Loucy (cell line): ENCODE results near the gene GNAL.

ENCODE experiments used
- H2AFZ ChIP-seq: fragments of 200-600 bp; sonication (generic); 2 replicates; pipeline ENCODE4 v1.6.0; 2016; ENCODE audit warnings: antibody characterized with exemption, mild to moderate bottlenecking, low read length, moderate library complexity
- H3F3A ChIP-seq: fragments of 200-600 bp; 2 replicates; pipeline ENCODE4 v1.6.0; 2016; ENCODE audit warnings: antibody characterized with exemption, low read depth, mild to moderate bottlenecking
- H3K27me3 ChIP-seq: fragments of 200-600 bp; sonication (generic); 2 replicates; pipeline ENCODE4 v1.6.1; 2014; ENCODE audit warnings: low read length, mild to moderate bottlenecking; ENCODE audit not compliant: insufficient read depth, poor library complexity, severe bottlenecking
- H3K36me3 ChIP-seq: fragments of 200-600 bp; sonication (generic); 2 replicates; pipeline ENCODE4 v1.6.1; 2016; ENCODE audit warnings: low read length; ENCODE audit not compliant: insufficient read depth
- H3K4me1 ChIP-seq: fragments of 200-600 bp; sonication (generic); 2 replicates; pipeline ENCODE4 v1.5.1; 2014; ENCODE audit warnings: low read length, mild to moderate bottlenecking; ENCODE audit not compliant: insufficient read depth, poor library complexity, severe bottlenecking
- H3K4me2 ChIP-seq: fragments of 200-600 bp; sonication (generic); 2 replicates; pipeline ENCODE4 v1.6.0; 2014; ENCODE audit warnings: antibody characterized with exemption, low read length, low read depth, mild to moderate bottlenecking; ENCODE audit not compliant: poor library complexity, severe bottlenecking
- H3K4me3 ChIP-seq: fragments of 200-600 bp; sonication (generic); 2 replicates; pipeline ENCODE4 v1.5.1; 2014; ENCODE audit warnings: low read length, mild to moderate bottlenecking, mixed read lengths; ENCODE audit not compliant: poor library complexity, severe bottlenecking
- H3K79me2 ChIP-seq: fragments of 200-600 bp; sonication (generic); 2 replicates; pipeline ENCODE4 v1.6.1; 2014; ENCODE audit warnings: low read length; ENCODE audit not compliant: insufficient read depth
- H3K9ac ChIP-seq: fragments of 200-600 bp; sonication (generic); 2 replicates; pipeline ENCODE4 v1.6.0; 2014; ENCODE audit warnings: mild to moderate bottlenecking, low read depth, low read length, moderate library complexity; ENCODE audit not compliant: poor library complexity, severe bottlenecking
- H3K9me2 ChIP-seq: fragments of 200-600 bp; sonication (generic); replicated peaks from 2 replicates; pipeline ENCODE4 v1.6.1; 2016; ENCODE audit warnings: low read depth, low read length, mixed read lengths
- H3K9me3 ChIP-seq: fragments of 200-600 bp; sonication (generic); 2 replicates; pipeline ENCODE4 v1.6.1; 2014; ENCODE audit warnings: mild to moderate bottlenecking, antibody characterized with exemption, low read length, low read depth; ENCODE audit not compliant: insufficient read depth
- H4K20me1 ChIP-seq: fragments of 200-600 bp; sonication (generic); 2 replicates; pipeline ENCODE4 v1.6.0; 2014; ENCODE audit warnings: antibody characterized with exemption, low read length, mild to moderate bottlenecking; ENCODE audit not compliant: insufficient read depth, poor library complexity, severe bottlenecking
- CTCF ChIP-seq: fragments of 200-600 bp; sonication (generic); conservative IDR thresholded peaks from 2 replicates; pipeline ENCODE4 v1.5.1; 2014; ENCODE audit warnings: mild to moderate bottlenecking, antibody characterized with exemption, low read length
- EZH2phosphoT487 ChIP-seq: fragments of 200-600 bp; IDR thresholded peaks from 2 replicates; pipeline ENCODE4 v1.6.1; 2018; ENCODE audit warnings: antibody characterized with exemption, mild to moderate bottlenecking, moderate library complexity, borderline replicate concordance

GNAL gene

GRCh38 chr18:11877497-11878135, 188.6 kb downstream of the GNAL start:
- H3K36me3 ChIP-seq: no peaks in the 10 kb centered on the region
- no peaks in the 10 kb centered on the region for H4K20me1 ChIP-seq
- no peak overlapping the region for H2AFZ ChIP-seq
- H3K9ac ChIP-seq: no peak overlapping the region
- H3K9me3 ChIP-seq: no peaks in the 10 kb centered on the region
- no peaks in the 10 kb centered on the region for H3F3A ChIP-seq
- H3K27me3 ChIP-seq: no peaks in the 10 kb centered on the region
- H3K4me1 ChIP-seq: no peaks in the 10 kb centered on the region
- no peak for TF ChIP-seq CTCF
- TF ChIP-seq EZH2phosphoT487: no peak
- no peaks in the 10 kb centered on the region for H3K79me2 ChIP-seq
- no peak overlapping the region for H3K4me2 ChIP-seq
- no peaks in the 10 kb centered on the region for H3K9me2 ChIP-seq
- no peak overlapping the region for H3K4me3 ChIP-seq

GRCh38 chr18:11880586-11881304, 191.7 kb downstream of the GNAL start:
- Histone ChIP-seq H3K36me3 (no peaks in the 10 kb centered on the region), H3K4me2 (no peak overlapping the region), H3K27me3 (no peaks in the 10 kb centered on the region), H3K9me2 (no peaks in the 10 kb centered on the region), H3K4me3 (no peak overlapping the region), H4K20me1 (no peaks in the 10 kb centered on the region), H2AFZ (no peak overlapping the region), H3K9ac (no peak overlapping the region), H3F3A (no peaks in the 10 kb centered on the region), H3K79me2 (no peaks in the 10 kb centered on the region), H3K4me1 (no peaks in the 10 kb centered on the region), H3K9me3 (no peaks in the 10 kb centered on the region)
- no peak for TF ChIP-seq CTCF
- no peak for TF ChIP-seq EZH2phosphoT487

- Histone ChIP-seq H3F3A (no peaks in the 10 kb centered on the region), H2AFZ (no peak overlapping the region), H3K36me3 (no peaks in the 10 kb centered on the region), H3K9me3 (no peaks in the 10 kb centered on the region), H3K27me3 (no peaks in the 10 kb centered on the region), H3K79me2 (no peaks in the 10 kb centered on the region), H3K9ac (no peak overlapping the region), H3K4me2 (no peak overlapping the region), H3K4me1 (no peaks in the 10 kb centered on the region), H3K4me3 (no peak overlapping the region), H4K20me1 (no peaks in the 10 kb centered on the region), H3K9me2 (no peaks in the 10 kb centered on the region)
- no peak for TF ChIP-seq EZH2phosphoT487
- TF ChIP-seq CTCF: no peak
These were observed 193.6 kb downstream of the GNAL start for GRCh38 chr18:11882636-11883035.
